GM23338 (cell line): ENCODE measurements around the gene EMP2. TPM values are rescaled to one million over a fixed set of nuclear protein-coding genes. Genes with fewer than 3 reads are reported as not detected.
A peak's percentile ranks its signal among the peaks of the same experiment; 100 is the strongest.

ENCODE experiments used
- ATAC-seq: fragments of 200-7000 bp; cut with Tn5 transposase; 3 replicates; pipeline ENCODE4 v1.9.1; 2020
- DNase-seq: peaks from one replicate; pipeline ENCODE4 v3.0.0-alpha.2; 2015; ENCODE audit warnings: low spot score
- H2AFZ ChIP-seq: fragments of 200-600 bp; sonication (generic); 2 replicates; pipeline ENCODE4 v1.8.0; 2016; ENCODE audit warnings: antibody characterized with exemption, mild to moderate bottlenecking, moderate library complexity
- H3F3A ChIP-seq: fragments of 200-600 bp; sonication (generic); replicated peaks from 2 replicates; pipeline ENCODE4 v1.8.0; 2017; ENCODE audit warnings: antibody characterized with exemption, mixed run types, low read depth
- H3K27ac ChIP-seq: fragments of 200-600 bp; sonication (generic); 2 replicates; pipeline ENCODE4 v1.6.1; 2016; ENCODE audit warnings: low read depth
- H3K27me3 ChIP-seq: fragments of 200-600 bp; sonication (generic); 2 replicates; pipeline ENCODE4 v1.8.0; 2016; ENCODE audit warnings: mild to moderate bottlenecking, mixed run types, moderate library complexity; ENCODE audit not compliant: insufficient read depth
- H3K36me3 ChIP-seq: fragments of 200-600 bp; sonication (generic); 2 replicates; pipeline ENCODE4 v1.8.0; 2016; ENCODE audit warnings: mild to moderate bottlenecking; ENCODE audit not compliant: insufficient read depth
- H3K4me1 ChIP-seq: fragments of 200-600 bp; sonication (generic); 2 replicates; pipeline ENCODE4 v1.8.0; 2016; ENCODE audit warnings: mild to moderate bottlenecking, moderate library complexity; ENCODE audit not compliant: insufficient read depth
- H3K4me2 ChIP-seq: fragments of 200-600 bp; sonication (generic); 2 replicates; pipeline ENCODE4 v1.7.1; 2017; ENCODE audit warnings: mixed run types
- H3K4me3 ChIP-seq: fragments of 200-600 bp; sonication (generic); 2 replicates; pipeline ENCODE4 v1.6.1; 2016; ENCODE audit warnings: mixed run types
- H3K79me2 ChIP-seq: fragments of 200-600 bp; sonication (generic); replicated peaks from 2 replicates; pipeline ENCODE4 v1.8.0; 2017; ENCODE audit warnings: mild to moderate bottlenecking; ENCODE audit not compliant: insufficient read depth
- H3K9me2 ChIP-seq: fragments of 200-600 bp; sonication (generic); 2 replicates; pipeline ENCODE4 v1.8.0; 2017; ENCODE audit not compliant: insufficient read depth
- H4K20me1 ChIP-seq: fragments of 200-600 bp; sonication (generic); replicated peaks from 2 replicates; pipeline ENCODE4 v1.8.0; 2017; ENCODE audit warnings: mild to moderate bottlenecking; ENCODE audit not compliant: insufficient read depth
- H3K27ac Mint-ChIP-seq: 2 replicates; pipeline ENCODE4 v1.8.0; 2020; ENCODE audit warnings: inconsistent platforms, mild to moderate bottlenecking, moderate library complexity, mixed read lengths
- H3K27me3 Mint-ChIP-seq: 3 replicates; pipeline ENCODE4 v1.8.0; 2022; ENCODE audit warnings: low read depth, mild to moderate bottlenecking, moderate library complexity, mixed read lengths, inconsistent platforms; ENCODE audit not compliant: insufficient read depth, poor library complexity
- H3K36me3 Mint-ChIP-seq: 3 replicates; pipeline ENCODE4 v1.8.0; 2021; ENCODE audit warnings: low read depth, mild to moderate bottlenecking, inconsistent platforms, moderate library complexity, mixed read lengths
- H3K4me1 Mint-ChIP-seq: 3 replicates; pipeline ENCODE4 v1.8.0; 2020; ENCODE audit warnings: mild to moderate bottlenecking, inconsistent platforms, mixed read lengths
- H3K4me3 Mint-ChIP-seq: 3 replicates; pipeline ENCODE4 v1.8.0; 2021; ENCODE audit warnings: moderate library complexity, mild to moderate bottlenecking, inconsistent platforms, mixed read lengths
- H3K9me3 Mint-ChIP-seq: 3 replicates; pipeline ENCODE4 v1.8.0; 2020; ENCODE audit warnings: moderate library complexity, mild to moderate bottlenecking, inconsistent platforms, mixed read lengths
- CREB1 ChIP-seq: fragments of 250-450 bp; sonication (Bioruptor Pico); IDR thresholded peaks from 2 replicates; pipeline ENCODE4 v1.5.0; 2020; ENCODE audit warnings: low read depth, mild to moderate bottlenecking, moderate library complexity
- EZH2 ChIP-seq: fragments of 200-600 bp; sonication (generic); IDR thresholded peaks from one replicate; pipeline ENCODE4 v1.8.0; 2017; ENCODE audit warnings: antibody characterized with exemption, mild to moderate bottlenecking, low read depth; ENCODE audit not compliant: unreplicated experiment
- EZH2phosphoT487 ChIP-seq: fragments of 200-600 bp; sonication (generic); IDR thresholded peaks from one replicate; pipeline ENCODE4 v1.8.1; 2018; ENCODE audit warnings: antibody characterized with exemption; ENCODE audit not compliant: unreplicated experiment
- JUNB ChIP-seq: IDR thresholded peaks from one replicate; pipeline ENCODE4 v1.6.1; 2016; ENCODE audit warnings: antibody characterized with exemption; ENCODE audit not compliant: unreplicated experiment
- NANOG ChIP-seq: IDR thresholded peaks from 2 replicates; pipeline ENCODE4 v1.6.1; 2016; ENCODE audit warnings: antibody characterized with exemption, borderline replicate concordance
- POLR2AphosphoS5 ChIP-seq: IDR thresholded peaks from 2 replicates; pipeline ENCODE4 v1.6.1; 2016; ENCODE audit warnings: antibody characterized with exemption, low read depth
- STAT1 ChIP-seq: IDR thresholded peaks from one replicate; pipeline ENCODE4 v1.6.1; 2016; ENCODE audit warnings: antibody characterized with exemption; ENCODE audit not compliant: unreplicated experiment
- ZNF114 ChIP-seq: fragments of 250-450 bp; sonication (Bioruptor Pico); IDR thresholded peaks from 2 replicates; pipeline ENCODE4 v1.5.0; 2020; ENCODE audit warnings: mild to moderate bottlenecking, moderate library complexity
- ZNF331 ChIP-seq: fragments of 250-450 bp; sonication (Bioruptor Pico); IDR thresholded peaks from 2 replicates; pipeline ENCODE4 v1.5.0; 2020; ENCODE audit warnings: low read depth, mild to moderate bottlenecking, moderate library complexity
- polyA plus RNA-seq: library from polyadenylated mRNA; unstranded; fragments of >200 nt; fragmentation: Nextera tagmentation; extraction: Ambion mirVana; gene quantifications from 2 replicates; pipeline ENCODE4 v1.2.1, GENCODE V29; 2016
- total RNA-seq: library from RNA; depleted of rRNA; stranded (reverse); fragments of >200 nt; shearing (Covaris generic); gene quantifications from 2 replicates; pipeline ENCODE4 v1.2.3, GENCODE V29; 2014
- TF ChIP-seq, protein P1 (sequence below): IDR thresholded peaks from 2 replicates; pipeline ENCODE4 v1.6.1; 2016; ENCODE audit warnings: antibody characterized with exemption
- TF ChIP-seq, protein P2 (sequence below): fragments of 250-450 bp; sonication (Bioruptor Pico); IDR thresholded peaks from 2 replicates; pipeline ENCODE4 v1.5.0; 2020; ENCODE audit warnings: mild to moderate bottlenecking, moderate library complexity
- TF ChIP-seq, protein P3 (sequence below), 2 experiments: fragments of 200-600 bp in 1 of 2; sonication (generic) in 1 of 2; conservative IDR thresholded peaks; 2 replicates each; pipeline versions ENCODE4 v1.5.1 to v1.6.1; 2016 to 2017; ENCODE audit warnings: antibody characterized with exemption in 2 of 2, low read depth in 2 of 2, mild to moderate bottlenecking in 2 of 2, moderate library complexity in 1 of 2
- TF ChIP-seq, protein P4 (sequence below): IDR thresholded peaks from one replicate; pipeline ENCODE4 v1.6.1; 2018; ENCODE audit warnings: antibody characterized with exemption; ENCODE audit not compliant: unreplicated experiment

Gene EMP2
- total and polyA plus RNA-seq, 2 experiments from 2014 or later = 7.3 to 40.1 TPM

DNA sequence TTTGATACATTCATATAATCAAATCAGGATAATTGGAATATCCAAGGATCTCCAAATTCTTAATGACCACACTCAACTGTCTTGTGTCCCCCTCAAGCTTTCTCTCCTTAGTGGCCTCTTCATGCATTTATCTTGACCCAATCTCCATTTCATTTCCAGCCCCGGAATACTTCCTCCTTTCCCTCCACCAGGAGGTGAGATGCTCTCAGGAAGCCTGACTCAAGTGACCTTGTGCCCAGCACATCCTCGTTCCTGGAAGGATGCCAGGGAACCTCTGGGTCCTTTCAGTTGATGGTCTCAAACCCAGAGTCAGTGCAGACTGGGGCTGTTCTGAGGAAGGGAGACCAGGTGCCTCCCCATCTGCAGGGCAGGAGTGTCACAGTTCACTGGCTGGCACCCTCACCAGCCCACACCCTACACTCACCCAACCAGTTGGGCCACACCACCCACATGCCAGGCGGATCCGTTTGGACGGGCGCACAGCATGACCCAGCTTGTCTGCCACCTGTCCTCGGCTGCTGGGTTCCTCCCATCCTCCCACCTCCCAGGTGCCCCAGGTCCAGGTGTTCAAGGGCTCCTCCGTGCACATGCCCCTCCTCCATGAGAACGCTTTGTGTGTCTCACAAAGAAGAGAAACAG lies 14.0 kb upstream of the EMP2 start:
- H3K27me3 Mint-ChIP-seq = peaks cover 11% of the 10 kb centered on the region
- H3K36me3 ChIP-seq = no peaks in the 10 kb centered on the region
- no peak overlapping the region for H3K4me3 Mint-ChIP-seq
- DNase-seq = no peak
- no peaks in the 10 kb centered on the region for H3K9me2 ChIP-seq
- TF ChIP-seq CREB1 (CRISPR knock-in tag) (no peak), POLR2AphosphoS5 (no peak), NANOG (no peak), STAT1 (no peak), ZNF114 (CRISPR knock-in tag) (no peak), ZNF331 (CRISPR knock-in tag) (no peak), EZH2 (no peak), JUNB (no peak), EZH2phosphoT487 (no peak)
- TF ChIP-seq, protein P1, sequence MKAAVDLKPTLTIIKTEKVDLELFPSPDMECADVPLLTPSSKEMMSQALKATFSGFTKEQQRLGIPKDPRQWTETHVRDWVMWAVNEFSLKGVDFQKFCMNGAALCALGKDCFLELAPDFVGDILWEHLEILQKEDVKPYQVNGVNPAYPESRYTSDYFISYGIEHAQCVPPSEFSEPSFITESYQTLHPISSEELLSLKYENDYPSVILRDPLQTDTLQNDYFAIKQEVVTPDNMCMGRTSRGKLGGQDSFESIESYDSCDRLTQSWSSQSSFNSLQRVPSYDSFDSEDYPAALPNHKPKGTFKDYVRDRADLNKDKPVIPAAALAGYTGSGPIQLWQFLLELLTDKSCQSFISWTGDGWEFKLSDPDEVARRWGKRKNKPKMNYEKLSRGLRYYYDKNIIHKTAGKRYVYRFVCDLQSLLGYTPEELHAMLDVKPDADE = no peak
- TF ChIP-seq, protein P2, sequence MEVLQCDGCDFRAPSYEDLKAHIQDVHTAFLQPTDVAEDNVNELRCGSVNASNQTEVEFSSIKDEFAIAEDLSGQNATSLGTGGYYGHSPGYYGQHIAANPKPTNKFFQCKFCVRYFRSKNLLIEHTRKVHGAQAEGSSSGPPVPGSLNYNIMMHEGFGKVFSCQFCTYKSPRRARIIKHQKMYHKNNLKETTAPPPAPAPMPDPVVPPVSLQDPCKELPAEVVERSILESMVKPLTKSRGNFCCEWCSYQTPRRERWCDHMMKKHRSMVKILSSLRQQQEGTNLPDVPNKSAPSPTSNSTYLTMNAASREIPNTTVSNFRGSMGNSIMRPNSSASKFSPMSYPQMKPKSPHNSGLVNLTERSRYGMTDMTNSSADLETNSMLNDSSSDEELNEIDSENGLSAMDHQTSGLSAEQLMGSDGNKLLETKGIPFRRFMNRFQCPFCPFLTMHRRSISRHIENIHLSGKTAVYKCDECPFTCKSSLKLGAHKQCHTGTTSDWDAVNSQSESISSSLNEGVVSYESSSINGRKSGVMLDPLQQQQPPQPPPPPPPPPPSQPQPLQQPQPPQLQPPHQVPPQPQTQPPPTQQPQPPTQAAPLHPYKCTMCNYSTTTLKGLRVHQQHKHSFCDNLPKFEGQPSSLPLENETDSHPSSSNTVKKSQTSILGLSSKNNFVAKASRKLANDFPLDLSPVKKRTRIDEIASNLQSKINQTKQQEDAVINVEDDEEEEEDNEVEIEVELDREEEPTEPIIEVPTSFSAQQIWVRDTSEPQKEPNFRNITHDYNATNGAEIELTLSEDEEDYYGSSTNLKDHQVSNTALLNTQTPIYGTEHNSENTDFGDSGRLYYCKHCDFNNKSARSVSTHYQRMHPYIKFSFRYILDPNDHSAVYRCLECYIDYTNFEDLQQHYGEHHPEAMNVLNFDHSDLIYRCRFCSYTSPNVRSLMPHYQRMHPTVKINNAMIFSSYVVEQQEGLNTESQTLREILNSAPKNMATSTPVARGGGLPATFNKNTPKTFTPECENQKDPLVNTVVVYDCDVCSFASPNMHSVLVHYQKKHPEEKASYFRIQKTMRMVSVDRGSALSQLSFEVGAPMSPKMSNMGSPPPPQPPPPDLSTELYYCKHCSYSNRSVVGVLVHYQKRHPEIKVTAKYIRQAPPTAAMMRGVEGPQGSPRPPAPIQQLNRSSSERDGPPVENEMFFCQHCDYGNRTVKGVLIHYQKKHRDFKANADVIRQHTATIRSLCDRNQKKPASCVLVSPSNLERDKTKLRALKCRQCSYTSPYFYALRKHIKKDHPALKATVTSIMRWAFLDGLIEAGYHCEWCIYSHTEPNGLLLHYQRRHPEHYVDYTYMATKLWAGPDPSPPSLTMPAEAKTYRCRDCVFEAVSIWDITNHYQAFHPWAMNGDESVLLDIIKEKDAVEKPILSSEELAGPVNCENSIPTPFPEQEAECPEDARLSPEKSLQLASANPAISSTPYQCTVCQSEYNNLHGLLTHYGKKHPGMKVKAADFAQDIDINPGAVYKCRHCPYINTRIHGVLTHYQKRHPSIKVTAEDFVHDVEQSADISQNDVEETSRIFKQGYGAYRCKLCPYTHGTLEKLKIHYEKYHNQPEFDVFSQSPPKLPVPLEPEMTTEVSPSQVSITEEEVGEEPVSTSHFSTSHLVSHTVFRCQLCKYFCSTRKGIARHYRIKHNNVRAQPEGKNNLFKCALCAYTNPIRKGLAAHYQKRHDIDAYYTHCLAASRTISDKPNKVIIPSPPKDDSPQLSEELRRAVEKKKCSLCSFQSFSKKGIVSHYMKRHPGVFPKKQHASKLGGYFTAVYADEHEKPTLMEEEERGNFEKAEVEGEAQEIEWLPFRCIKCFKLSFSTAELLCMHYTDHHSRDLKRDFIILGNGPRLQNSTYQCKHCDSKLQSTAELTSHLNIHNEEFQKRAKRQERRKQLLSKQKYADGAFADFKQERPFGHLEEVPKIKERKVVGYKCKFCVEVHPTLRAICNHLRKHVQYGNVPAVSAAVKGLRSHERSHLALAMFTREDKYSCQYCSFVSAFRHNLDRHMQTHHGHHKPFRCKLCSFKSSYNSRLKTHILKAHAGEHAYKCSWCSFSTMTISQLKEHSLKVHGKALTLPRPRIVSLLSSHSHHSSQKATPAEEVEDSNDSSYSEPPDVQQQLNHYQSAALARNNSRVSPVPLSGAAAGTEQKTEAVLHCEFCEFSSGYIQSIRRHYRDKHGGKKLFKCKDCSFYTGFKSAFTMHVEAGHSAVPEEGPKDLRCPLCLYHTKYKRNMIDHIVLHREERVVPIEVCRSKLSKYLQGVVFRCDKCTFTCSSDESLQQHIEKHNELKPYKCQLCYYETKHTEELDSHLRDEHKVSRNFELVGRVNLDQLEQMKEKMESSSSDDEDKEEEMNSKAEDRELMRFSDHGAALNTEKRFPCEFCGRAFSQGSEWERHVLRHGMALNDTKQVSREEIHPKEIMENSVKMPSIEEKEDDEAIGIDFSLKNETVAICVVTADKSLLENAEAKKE = no peak
- TF ChIP-seq, protein P3, sequence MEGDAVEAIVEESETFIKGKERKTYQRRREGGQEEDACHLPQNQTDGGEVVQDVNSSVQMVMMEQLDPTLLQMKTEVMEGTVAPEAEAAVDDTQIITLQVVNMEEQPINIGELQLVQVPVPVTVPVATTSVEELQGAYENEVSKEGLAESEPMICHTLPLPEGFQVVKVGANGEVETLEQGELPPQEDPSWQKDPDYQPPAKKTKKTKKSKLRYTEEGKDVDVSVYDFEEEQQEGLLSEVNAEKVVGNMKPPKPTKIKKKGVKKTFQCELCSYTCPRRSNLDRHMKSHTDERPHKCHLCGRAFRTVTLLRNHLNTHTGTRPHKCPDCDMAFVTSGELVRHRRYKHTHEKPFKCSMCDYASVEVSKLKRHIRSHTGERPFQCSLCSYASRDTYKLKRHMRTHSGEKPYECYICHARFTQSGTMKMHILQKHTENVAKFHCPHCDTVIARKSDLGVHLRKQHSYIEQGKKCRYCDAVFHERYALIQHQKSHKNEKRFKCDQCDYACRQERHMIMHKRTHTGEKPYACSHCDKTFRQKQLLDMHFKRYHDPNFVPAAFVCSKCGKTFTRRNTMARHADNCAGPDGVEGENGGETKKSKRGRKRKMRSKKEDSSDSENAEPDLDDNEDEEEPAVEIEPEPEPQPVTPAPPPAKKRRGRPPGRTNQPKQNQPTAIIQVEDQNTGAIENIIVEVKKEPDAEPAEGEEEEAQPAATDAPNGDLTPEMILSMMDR (conservative IDR thresholded peaks at IDR 0.05; ENCODE audit: low read depth in 2 of 2) = no peak
- TF ChIP-seq, protein P4, sequence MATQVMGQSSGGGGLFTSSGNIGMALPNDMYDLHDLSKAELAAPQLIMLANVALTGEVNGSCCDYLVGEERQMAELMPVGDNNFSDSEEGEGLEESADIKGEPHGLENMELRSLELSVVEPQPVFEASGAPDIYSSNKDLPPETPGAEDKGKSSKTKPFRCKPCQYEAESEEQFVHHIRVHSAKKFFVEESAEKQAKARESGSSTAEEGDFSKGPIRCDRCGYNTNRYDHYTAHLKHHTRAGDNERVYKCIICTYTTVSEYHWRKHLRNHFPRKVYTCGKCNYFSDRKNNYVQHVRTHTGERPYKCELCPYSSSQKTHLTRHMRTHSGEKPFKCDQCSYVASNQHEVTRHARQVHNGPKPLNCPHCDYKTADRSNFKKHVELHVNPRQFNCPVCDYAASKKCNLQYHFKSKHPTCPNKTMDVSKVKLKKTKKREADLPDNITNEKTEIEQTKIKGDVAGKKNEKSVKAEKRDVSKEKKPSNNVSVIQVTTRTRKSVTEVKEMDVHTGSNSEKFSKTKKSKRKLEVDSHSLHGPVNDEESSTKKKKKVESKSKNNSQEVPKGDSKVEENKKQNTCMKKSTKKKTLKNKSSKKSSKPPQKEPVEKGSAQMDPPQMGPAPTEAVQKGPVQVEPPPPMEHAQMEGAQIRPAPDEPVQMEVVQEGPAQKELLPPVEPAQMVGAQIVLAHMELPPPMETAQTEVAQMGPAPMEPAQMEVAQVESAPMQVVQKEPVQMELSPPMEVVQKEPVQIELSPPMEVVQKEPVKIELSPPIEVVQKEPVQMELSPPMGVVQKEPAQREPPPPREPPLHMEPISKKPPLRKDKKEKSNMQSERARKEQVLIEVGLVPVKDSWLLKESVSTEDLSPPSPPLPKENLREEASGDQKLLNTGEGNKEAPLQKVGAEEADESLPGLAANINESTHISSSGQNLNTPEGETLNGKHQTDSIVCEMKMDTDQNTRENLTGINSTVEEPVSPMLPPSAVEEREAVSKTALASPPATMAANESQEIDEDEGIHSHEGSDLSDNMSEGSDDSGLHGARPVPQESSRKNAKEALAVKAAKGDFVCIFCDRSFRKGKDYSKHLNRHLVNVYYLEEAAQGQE = no peak
- H3K4me2 ChIP-seq = no peak overlapping the region
- H4K20me1 ChIP-seq = no peaks in the 10 kb centered on the region
- peak overlapping the region; percentile 32; the same call in 1 of the 2 replicates for H2AFZ ChIP-seq
- no peaks in the 10 kb centered on the region for H3F3A ChIP-seq
- no peaks in the 10 kb centered on the region for H3K27me3 ChIP-seq
- ATAC-seq = no peak
- no peaks in the 10 kb centered on the region; the same call in 2 of the 3 replicates for H3K9me3 Mint-ChIP-seq
- no peaks in the 10 kb centered on the region; the same call in 2 of the 3 replicates for H3K4me1 Mint-ChIP-seq
- H3K79me2 ChIP-seq = no peaks in the 10 kb centered on the region
- no peak overlapping the region for H3K4me3 ChIP-seq
- no peak overlapping the region for H3K27ac ChIP-seq
- H3K27ac Mint-ChIP-seq = no peak overlapping the region
- H3K36me3 Mint-ChIP-seq = no peaks in the 10 kb centered on the region
- H3K4me1 ChIP-seq = no peaks in the 10 kb centered on the region
